Large intestine (tissue), 3 donors: ENCODE results near the gene SCUBE1. TPM values are rescaled to one million over a fixed set of nuclear protein-coding genes. Genes with fewer than 3 reads are reported as not detected.

Experiments used
- DNase-seq, 2 donors: peaks; one replicate each; pipeline versions ENCODE4 v3.0.0 to v3.0.0-alpha.2; 2013
- H3K27ac ChIP-seq: one replicate; pipeline ENCODE4 v1.5.1; 2013; ENCODE audit warnings: low read length
- H3K27me3 ChIP-seq: 2 replicates; pipeline ENCODE4 v1.6.1; 2013; ENCODE audit warnings: low read length; ENCODE audit not compliant: control insufficient read depth, insufficient read depth
- H3K36me3 ChIP-seq: 2 replicates; pipeline ENCODE4 v1.6.1; 2013; ENCODE audit warnings: low read length; ENCODE audit not compliant: control insufficient read depth, insufficient read depth
- H3K4me1 ChIP-seq: one replicate; pipeline ENCODE4 v1.6.1; 2013; ENCODE audit warnings: low read length; ENCODE audit not compliant: control insufficient read depth, insufficient read depth
- H3K4me3 ChIP-seq: one replicate; pipeline ENCODE4 v1.5.1; 2013; ENCODE audit warnings: low read length
- H3K9me3 ChIP-seq: one replicate; pipeline ENCODE4 v1.6.1; 2013; ENCODE audit warnings: mild to moderate bottlenecking, low read depth, low read length, moderate library complexity; ENCODE audit not compliant: control insufficient read depth
- WGBS: methylation state at CpG from one replicate; pipeline ENCODE4 v1.1.5; 2013; ENCODE audit warnings: low lambda C conversion rate; ENCODE audit not compliant: insufficient coverage; 5-methylcytosine and 5-hydroxymethylcytosine counted together
- polyA plus RNA-seq: library from polyadenylated mRNA; unstranded; fragments of 120-200 nt; gene quantifications from one replicate; pipeline ENCODE4 v1.2.1, GENCODE V29; 2013

Gene SCUBE1
- polyA plus RNA-seq, 1 donor = 4.4 TPM

- WGBS = no CpG with 5 or more reads among the region's 9 CpGs
- no peaks in the 10 kb centered on the region for H3K36me3 ChIP-seq
- peaks cover 3% of the 10 kb centered on the region for H3K27me3 ChIP-seq
- no peak overlapping the region for H3K27ac ChIP-seq
- H3K4me3 ChIP-seq = no peak overlapping the region
- no peak for DNase-seq
- H3K9me3 ChIP-seq = no peaks in the 10 kb centered on the region
- H3K4me1 ChIP-seq = no peaks in the 10 kb centered on the region
Observed at GRCh38 chr22:43315687-43316217, 27.4 kb downstream of the SCUBE1 start.

- Histone ChIP-seq H3K4me3 (no peak overlapping the region), H3K9me3 (no peaks in the 10 kb centered on the region), H3K27me3 (peaks cover 3% of the 10 kb centered on the region), H3K4me1 (no peaks in the 10 kb centered on the region), H3K27ac (no peak overlapping the region), H3K36me3 (no peaks in the 10 kb centered on the region)
- no CpG with 5 or more reads among the region's 5 CpGs for WGBS
- no peak for DNase-seq
Observed at GRCh38 chr22:43314611-43315010, 28.6 kb downstream of the SCUBE1 start.

GRCh38 chr22:43313890-43314474 lies 29.2 kb downstream of the SCUBE1 start:
- Histone ChIP-seq H3K27me3 (peaks cover 3% of the 10 kb centered on the region), H3K27ac (no peak overlapping the region), H3K4me3 (no peak overlapping the region)

GRCh38 chr22:43313244-43313889 lies 29.8 kb downstream of the SCUBE1 start:
- no peaks in the 10 kb centered on the region for H3K4me1 ChIP-seq
- peaks cover 3% of the 10 kb centered on the region for H3K27me3 ChIP-seq
- no peak for DNase-seq
- H3K9me3 ChIP-seq = no peaks in the 10 kb centered on the region
- no peaks in the 10 kb centered on the region for H3K36me3 ChIP-seq
- no peak overlapping the region for H3K27ac ChIP-seq
- WGBS = 90% methylated on average over 4 of the region's 6 CpGs
- H3K4me3 ChIP-seq = no peak overlapping the region

More at GRCh38 chr22:43313890-43314474, 29.2 kb downstream of the SCUBE1 start:
- no peaks in the 10 kb centered on the region for H3K4me1 ChIP-seq
- H3K36me3 ChIP-seq = no peaks in the 10 kb centered on the region
- no CpG with 5 or more reads among the region's 7 CpGs for WGBS
- DNase-seq = no peak
- H3K9me3 ChIP-seq = no peaks in the 10 kb centered on the region

DNA sequence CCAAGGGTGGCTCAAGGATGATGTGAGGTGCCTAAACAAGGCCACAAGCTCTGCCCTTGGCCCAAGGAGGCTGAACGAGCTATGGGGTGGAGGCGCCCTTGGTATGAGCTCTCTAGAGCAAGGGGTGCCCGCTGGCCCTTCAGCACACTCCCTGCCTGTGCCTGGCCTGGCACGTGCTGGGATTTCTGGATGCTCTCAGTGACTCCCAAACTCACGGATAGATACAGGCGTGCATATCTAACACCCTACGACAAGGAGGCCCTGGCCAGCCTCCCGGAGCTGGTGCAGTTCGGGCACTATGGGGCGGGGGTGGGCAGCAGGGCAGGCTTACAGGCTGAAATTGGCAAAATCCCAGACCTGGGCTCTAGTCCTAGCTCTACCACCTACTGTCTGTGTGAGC lies 30.6 kb downstream of the SCUBE1 start:
- no CpG with 5 or more reads among the region's 10 CpGs for WGBS
- no peak overlapping the region for H3K27ac ChIP-seq
- H3K36me3 ChIP-seq = no peaks in the 10 kb centered on the region
- H3K9me3 ChIP-seq = no peaks in the 10 kb centered on the region
- no peak for DNase-seq
- H3K27me3 ChIP-seq = peaks cover 3% of the 10 kb centered on the region
- H3K4me3 ChIP-seq = no peak overlapping the region
- no peaks in the 10 kb centered on the region for H3K4me1 ChIP-seq

DNA sequence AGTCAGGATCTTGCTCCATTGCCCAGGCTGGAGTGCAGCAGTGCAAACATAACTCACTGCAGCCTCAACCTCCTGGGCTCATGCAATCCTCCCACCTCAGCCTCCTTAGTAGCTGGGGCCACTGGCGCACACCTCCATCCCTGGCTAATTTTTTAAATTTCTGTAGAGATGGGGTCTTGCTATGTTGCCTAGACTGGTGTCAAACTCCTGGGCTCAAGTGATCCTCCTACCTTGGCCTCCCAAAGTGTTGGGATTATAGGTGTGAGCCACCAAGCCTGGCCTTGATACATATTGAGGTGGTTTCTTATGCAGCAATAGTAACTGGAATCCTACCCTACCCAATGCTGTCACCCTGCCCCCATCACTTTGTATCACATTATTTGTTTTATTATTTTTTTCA lies 32.4 kb downstream of the SCUBE1 start:
- Histone ChIP-seq H3K27ac (no peak overlapping the region), H3K9me3 (no peaks in the 10 kb centered on the region), H3K4me3 (no peak overlapping the region), H3K4me1 (no peaks in the 10 kb centered on the region), H3K36me3 (no peaks in the 10 kb centered on the region), H3K27me3 (peaks cover 3% of the 10 kb centered on the region)
- DNase-seq = no peak
- no CpG with 5 or more reads among the region's 1 CpG for WGBS

DNA sequence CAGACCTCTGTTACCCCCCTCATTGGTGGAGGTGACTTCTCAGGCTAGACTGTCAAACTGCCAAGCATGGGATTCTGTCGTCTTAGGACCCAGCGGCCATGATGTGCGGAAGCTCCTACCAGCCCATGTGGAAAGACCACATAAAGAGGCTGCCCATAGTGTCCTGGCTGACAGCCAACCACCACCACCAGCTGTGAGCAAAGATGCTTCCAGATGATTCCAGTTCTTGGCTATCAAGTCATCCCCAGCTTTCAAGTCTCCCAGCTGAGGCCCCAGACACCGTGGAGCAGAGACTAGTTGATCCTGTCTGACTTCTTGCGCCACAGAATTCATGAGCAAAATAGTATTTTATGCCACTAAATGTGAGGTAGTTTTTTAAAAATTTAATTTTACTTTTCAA lies 32.9 kb downstream of the SCUBE1 start:
- no CpG with 5 or more reads among the region's 5 CpGs for WGBS
- Histone ChIP-seq H3K4me1 (no peaks in the 10 kb centered on the region), H3K27ac (no peak overlapping the region), H3K9me3 (no peaks in the 10 kb centered on the region), H3K36me3 (no peaks in the 10 kb centered on the region), H3K27me3 (peaks cover 2% of the 10 kb centered on the region), H3K4me3 (no peak overlapping the region)
- DNase-seq = no peak

DNA sequence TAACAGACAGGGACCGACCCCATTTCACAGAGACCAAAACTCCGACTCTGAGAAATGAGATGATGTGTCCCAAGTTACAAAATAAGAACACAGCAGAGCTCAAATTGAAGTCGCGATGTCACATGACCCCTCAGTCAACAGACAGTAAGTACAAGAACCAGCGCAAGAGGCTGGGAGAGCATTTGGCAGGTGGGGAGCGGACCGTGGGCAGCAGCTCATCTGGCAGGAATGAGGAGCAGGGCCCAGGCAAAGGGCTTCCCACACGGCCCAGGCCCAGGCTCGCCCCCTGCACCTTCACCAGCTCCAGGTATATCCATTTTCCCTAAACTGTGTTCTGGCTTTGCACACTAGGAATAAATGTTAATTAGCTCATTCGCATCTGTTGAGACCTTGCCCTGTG lies 34.3 kb downstream of the SCUBE1 start:
- no peak overlapping the region for H3K4me3 ChIP-seq
- no peaks in the 10 kb centered on the region for H3K4me1 ChIP-seq
- no peaks in the 10 kb centered on the region for H3K36me3 ChIP-seq
- H3K27me3 ChIP-seq = no peaks in the 10 kb centered on the region
- DNase-seq = no peak
- no peak overlapping the region for H3K27ac ChIP-seq
- no peaks in the 10 kb centered on the region for H3K9me3 ChIP-seq
- WGBS = no CpG with 5 or more reads among the region's 10 CpGs

- Histone ChIP-seq H3K9me3 (no peaks in the 10 kb centered on the region), H3K36me3 (no peaks in the 10 kb centered on the region), H3K27me3 (no peaks in the 10 kb centered on the region), H3K4me1 (no peaks in the 10 kb centered on the region), H3K4me3 (no peak overlapping the region), H3K27ac (no peak overlapping the region)
- DNase-seq = peak in 1 of 2 donors; percentile 24
- 60% methylated on average over 2 of the region's 21 CpGs for WGBS
Observed at GRCh38 chr22:43308060-43308830, 34.9 kb downstream of the SCUBE1 start.

GRCh38 chr22:43305806-43306205 lies 37.4 kb downstream of the SCUBE1 start:
- no peaks in the 10 kb centered on the region for H3K27me3 ChIP-seq

More at GRCh38 chr22:43305806-43306205, 37.4 kb downstream of the SCUBE1 start:
- Histone ChIP-seq H3K4me1 (no peaks in the 10 kb centered on the region), H3K27ac (no peak overlapping the region), H3K36me3 (no peaks in the 10 kb centered on the region), H3K9me3 (no peaks in the 10 kb centered on the region), H3K4me3 (no peak overlapping the region)
- WGBS = no CpG with 5 or more reads among the region's 8 CpGs
- no peak for DNase-seq
